ENCODE results near the gene BACH2.

- TF ChIP-seq CTCF (IDR thresholded peaks at IDR 0.05) (peak in 1 of 7 experiments; percentile 17), POLR2A (IDR thresholded peaks at IDR 0.05) (no peak), POLR2AphosphoS5 (IDR thresholded peaks at IDR 0.05) (peak in 1 of 3 donors; percentile 47)
Observed at GRCh38 chr6:90098001-90098531, 198.6 kb downstream of the BACH2 start.

Measured in stomach (tissue), 4 donors.